NT2/D1 (cell line): Measurements from ENCODE around the gene VPS41.

Experiments
- SUZ12 ChIP-seq: IDR thresholded peaks from 2 replicates; pipeline ENCODE4 v1.6.1; 2011; ENCODE audit not compliant: insufficient read length, insufficient read depth; ENCODE audit errors: extremely low read depth
- YY1 ChIP-seq: IDR thresholded peaks from 2 replicates; pipeline ENCODE4 v1.6.1; 2011; ENCODE audit not compliant: insufficient read length, insufficient read depth
- ZNF274 ChIP-seq: IDR thresholded peaks from 2 replicates; pipeline ENCODE4 v1.6.1; 2011; ENCODE audit warnings: mild to moderate bottlenecking, low read depth, low read length

GRCh38 chr7:38951213-38951612 is 42.2 kb upstream of the VPS41 start:
- no peak for TF ChIP-seq ZNF274
- TF ChIP-seq SUZ12: no peak
- no peak for TF ChIP-seq YY1
